Chondrocyte (in vitro differentiated cells): ENCODE results near the gene TIE1. TPM values are rescaled to one million over a fixed set of nuclear protein-coding genes. Genes with fewer than 3 reads are reported as not detected.

Source experiments
- DNase-seq: peaks from one replicate; pipeline ENCODE4 v3.0.0; 2021; ENCODE audit warnings: mixed read lengths, low spot score
- H3K27ac Mint-ChIP-seq: one replicate; pipeline ENCODE4 v1.8.0; 2021; ENCODE audit warnings: mild to moderate bottlenecking, moderate library complexity, mixed read lengths; ENCODE audit not compliant: unreplicated experiment
- H3K27me3 Mint-ChIP-seq: 2 replicates; pipeline ENCODE4 v1.8.0; 2021; ENCODE audit warnings: low read depth, mixed read lengths
- H3K36me3 Mint-ChIP-seq: 2 replicates; pipeline ENCODE4 v1.8.0; 2021; ENCODE audit warnings: low read depth, mixed read lengths
- H3K4me1 Mint-ChIP-seq: 2 replicates; pipeline ENCODE4 v1.8.0; 2021; ENCODE audit warnings: low read depth, mild to moderate bottlenecking, mixed read lengths
- H3K4me3 Mint-ChIP-seq: one replicate; pipeline ENCODE4 v1.8.0; 2021; ENCODE audit warnings: mild to moderate bottlenecking, moderate library complexity, mixed read lengths; ENCODE audit not compliant: unreplicated experiment
- H3K9me3 Mint-ChIP-seq: 2 replicates; pipeline ENCODE4 v1.8.0; 2021; ENCODE audit warnings: low read depth, mixed read lengths
- CTCF ChIP-seq: fragments of 200-600 bp; sonication (generic); IDR thresholded peaks from 2 replicates; pipeline ENCODE4 v1.5.0; 2021; ENCODE audit warnings: antibody characterized with exemption, mild to moderate bottlenecking, moderate library complexity
- total RNA-seq: library from RNA; stranded (reverse); gene quantifications from 3 replicates; pipeline ENCODE4 v1.2.1, GENCODE V29; 2021

TIE1 gene
- total RNA-seq, 1 donor from 2014 or later = not detected

DNA sequence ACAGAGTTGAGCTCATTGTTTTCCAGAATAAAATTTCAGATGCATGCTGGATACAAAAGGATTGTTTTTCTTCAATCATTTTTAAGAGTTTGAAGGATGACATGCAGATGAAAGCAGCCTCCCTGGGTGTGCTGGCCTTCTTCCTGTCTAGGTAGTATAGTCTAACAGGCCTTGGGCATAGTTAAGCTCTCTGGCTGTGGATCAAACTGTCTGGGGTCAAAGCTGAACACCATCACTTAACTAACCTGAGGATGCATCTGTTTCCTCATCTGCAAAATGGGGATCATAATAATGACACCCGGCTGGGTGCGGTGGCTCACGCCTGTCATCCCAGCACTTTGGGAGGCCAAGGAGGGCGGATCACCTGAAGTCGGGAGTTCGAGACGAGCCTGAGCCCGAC is 6.0 kb upstream of the TIE1 start:
- Mint-ChIP-seq H3K36me3 (no peaks in the 10 kb centered on the region), H3K4me3 (no peak overlapping the region), H3K27ac (peak overlapping the region; percentile 17), H3K9me3 (no peaks in the 10 kb centered on the region), H3K27me3 (no peaks in the 10 kb centered on the region), H3K4me1 (peaks cover 31% of the 10 kb centered on the region)
- no peak for TF ChIP-seq CTCF
- DNase-seq = no peak

GRCh38 chr1:43296207-43296606 is 4.6 kb upstream of the TIE1 start:
- Mint-ChIP-seq H3K27ac (peak overlapping the region; percentile 28), H3K9me3 (no peaks in the 10 kb centered on the region), H3K27me3 (no peaks in the 10 kb centered on the region), H3K4me1 (peaks cover 31% of the 10 kb centered on the region), H3K36me3 (no peaks in the 10 kb centered on the region), H3K4me3 (no peak overlapping the region)
- no peak for DNase-seq
- TF ChIP-seq CTCF = no peak

DNA sequence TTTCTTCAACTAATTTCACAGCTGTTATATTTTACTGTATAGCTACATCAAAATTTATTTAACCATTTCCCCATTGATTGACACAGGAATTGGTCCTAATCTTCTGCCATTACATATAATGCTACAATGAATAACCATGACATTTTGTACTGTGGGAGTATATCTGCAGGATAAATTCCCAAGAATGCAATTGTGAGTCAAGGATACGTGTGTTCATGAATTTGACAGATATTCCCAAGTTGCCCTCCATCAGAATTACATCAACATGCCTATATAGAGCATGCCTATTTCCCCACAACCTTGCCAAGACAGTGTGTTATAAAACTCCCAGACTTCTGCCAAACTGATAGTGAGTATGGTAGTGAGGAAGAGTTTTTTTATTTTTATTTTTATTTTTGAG is 2.7 kb upstream of the TIE1 start:
- Mint-ChIP-seq H3K4me3 (no peak overlapping the region), H3K4me1 (peaks cover 29% of the 10 kb centered on the region), H3K36me3 (no peaks in the 10 kb centered on the region), H3K27me3 (no peaks in the 10 kb centered on the region), H3K9me3 (no peaks in the 10 kb centered on the region), H3K27ac (no peak overlapping the region)
- no peak for DNase-seq
- TF ChIP-seq CTCF = no peak

GRCh38 chr1:43299101-43299500 is 1.7 kb upstream of the TIE1 start:
- H3K36me3 Mint-ChIP-seq = no peaks in the 10 kb centered on the region
- TF ChIP-seq CTCF = no peak
- no peak overlapping the region for H3K4me3 Mint-ChIP-seq
- H3K27me3 Mint-ChIP-seq = no peaks in the 10 kb centered on the region
- no peaks in the 10 kb centered on the region for H3K9me3 Mint-ChIP-seq
- no peak for DNase-seq
- peaks cover 25% of the 10 kb centered on the region for H3K4me1 Mint-ChIP-seq
- no peak overlapping the region for H3K27ac Mint-ChIP-seq

DNA sequence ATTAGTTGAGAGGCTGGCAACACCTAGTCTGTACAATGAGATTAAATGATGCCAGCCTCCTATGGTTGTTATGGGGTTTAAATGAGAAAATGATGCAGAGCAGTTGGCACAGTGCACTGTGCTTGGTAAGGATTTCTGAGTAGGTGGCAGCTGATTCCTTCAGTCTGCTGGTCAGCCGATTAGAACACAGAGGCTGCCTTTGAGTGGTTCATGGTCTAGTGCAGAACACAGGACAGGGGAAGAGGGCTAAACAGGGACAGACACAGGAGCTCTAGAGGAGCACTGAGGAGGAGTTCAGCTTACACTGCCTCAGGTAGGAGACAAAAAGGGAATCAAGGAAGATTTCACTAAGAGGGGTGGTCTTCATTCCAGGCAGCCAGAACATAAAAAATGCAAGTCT is 1.4 kb downstream of the TIE1 start:
- no peak overlapping the region for H3K4me3 Mint-ChIP-seq
- no peaks in the 10 kb centered on the region for H3K4me1 Mint-ChIP-seq
- no peaks in the 10 kb centered on the region for H3K36me3 Mint-ChIP-seq
- no peak for TF ChIP-seq CTCF
- DNase-seq = no peak
- no peak overlapping the region for H3K27ac Mint-ChIP-seq
- no peaks in the 10 kb centered on the region for H3K9me3 Mint-ChIP-seq
- H3K27me3 Mint-ChIP-seq = peaks cover 3% of the 10 kb centered on the region
